RWPE2 (cell line): ENCODE data around the gene SARNP.

Experiments used
- ATAC-seq: fragments of 200-7000 bp; cut with Tn5 transposase; 3 replicates; pipeline ENCODE4 v1.9.1; 2021; ENCODE audit warnings: low read depth
- DNase-seq: peaks from one replicate; pipeline ENCODE4 v3.0.0-alpha.2; 2020; ENCODE audit warnings: low spot score
- H3K27ac ChIP-seq: fragments of 450-650 bp; 2 replicates; pipeline ENCODE4 v1.5.1; 2017; ENCODE audit warnings: mild to moderate bottlenecking; ENCODE audit not compliant: poor library complexity, severe bottlenecking
- H3K27me3 ChIP-seq: fragments of 250-450 bp; sonication (Bioruptor Pico); 2 replicates; pipeline ENCODE4 v1.5.1; 2021; ENCODE audit warnings: mild to moderate bottlenecking, moderate library complexity; ENCODE audit not compliant: insufficient read depth, poor library complexity, severe bottlenecking
- H3K36me3 ChIP-seq: fragments of 250-450 bp; sonication (Bioruptor Pico); 2 replicates; pipeline ENCODE4 v1.5.1; 2020; ENCODE audit warnings: low read depth, mild to moderate bottlenecking, moderate library complexity
- H3K4me1 ChIP-seq: fragments of 250-450 bp; sonication (Bioruptor Pico); 2 replicates; pipeline ENCODE4 v1.5.1; 2021; ENCODE audit warnings: mild to moderate bottlenecking, moderate library complexity; ENCODE audit not compliant: insufficient read depth, poor library complexity, severe bottlenecking
- H3K4me3 ChIP-seq: fragments of 250-450 bp; sonication (Bioruptor Pico); 2 replicates; pipeline ENCODE4 v1.5.1; 2021; ENCODE audit warnings: mild to moderate bottlenecking, moderate library complexity; ENCODE audit not compliant: severe bottlenecking
- H3K9me3 ChIP-seq: fragments of 250-450 bp; sonication (Bioruptor Pico); 2 replicates; pipeline ENCODE4 v1.5.1; 2021; ENCODE audit warnings: mild to moderate bottlenecking, moderate library complexity; ENCODE audit not compliant: severe bottlenecking
- TF ChIP-seq, protein P1 (sequence below): fragments of 450-650 bp; IDR thresholded peaks from one replicate; pipeline ENCODE4 v1.5.1; 2017; ENCODE audit warnings: mild to moderate bottlenecking, moderate library complexity; ENCODE audit not compliant: poor library complexity, severe bottlenecking

Gene SARNP

GRCh38 chr12:55723516-55724225 is 93.9 kb downstream of the SARNP start:
- Histone ChIP-seq H3K9me3 (no peaks in the 10 kb centered on the region), H3K4me3 (no peak overlapping the region), H3K36me3 (peaks cover 39% of the 10 kb centered on the region), H3K27me3 (no peaks in the 10 kb centered on the region), H3K4me1 (peaks cover 10% of the 10 kb centered on the region), H3K27ac (no peak overlapping the region)
- ATAC-seq (no peak), DNase-seq (no peak)
- TF ChIP-seq, protein P1, sequence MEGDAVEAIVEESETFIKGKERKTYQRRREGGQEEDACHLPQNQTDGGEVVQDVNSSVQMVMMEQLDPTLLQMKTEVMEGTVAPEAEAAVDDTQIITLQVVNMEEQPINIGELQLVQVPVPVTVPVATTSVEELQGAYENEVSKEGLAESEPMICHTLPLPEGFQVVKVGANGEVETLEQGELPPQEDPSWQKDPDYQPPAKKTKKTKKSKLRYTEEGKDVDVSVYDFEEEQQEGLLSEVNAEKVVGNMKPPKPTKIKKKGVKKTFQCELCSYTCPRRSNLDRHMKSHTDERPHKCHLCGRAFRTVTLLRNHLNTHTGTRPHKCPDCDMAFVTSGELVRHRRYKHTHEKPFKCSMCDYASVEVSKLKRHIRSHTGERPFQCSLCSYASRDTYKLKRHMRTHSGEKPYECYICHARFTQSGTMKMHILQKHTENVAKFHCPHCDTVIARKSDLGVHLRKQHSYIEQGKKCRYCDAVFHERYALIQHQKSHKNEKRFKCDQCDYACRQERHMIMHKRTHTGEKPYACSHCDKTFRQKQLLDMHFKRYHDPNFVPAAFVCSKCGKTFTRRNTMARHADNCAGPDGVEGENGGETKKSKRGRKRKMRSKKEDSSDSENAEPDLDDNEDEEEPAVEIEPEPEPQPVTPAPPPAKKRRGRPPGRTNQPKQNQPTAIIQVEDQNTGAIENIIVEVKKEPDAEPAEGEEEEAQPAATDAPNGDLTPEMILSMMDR: no peak

- Histone ChIP-seq H3K27me3 (no peaks in the 10 kb centered on the region), H3K36me3 (peaks cover 39% of the 10 kb centered on the region), H3K4me1 (peaks cover 12% of the 10 kb centered on the region), H3K27ac (no peak overlapping the region), H3K4me3 (no peak overlapping the region), H3K9me3 (no peaks in the 10 kb centered on the region)
- no peak for ATAC-seq
- no peak for DNase-seq
- TF ChIP-seq, protein P1: no peak
Measured at GRCh38 chr12:55722948-55723347, 94.6 kb downstream of the SARNP start.

DNA sequence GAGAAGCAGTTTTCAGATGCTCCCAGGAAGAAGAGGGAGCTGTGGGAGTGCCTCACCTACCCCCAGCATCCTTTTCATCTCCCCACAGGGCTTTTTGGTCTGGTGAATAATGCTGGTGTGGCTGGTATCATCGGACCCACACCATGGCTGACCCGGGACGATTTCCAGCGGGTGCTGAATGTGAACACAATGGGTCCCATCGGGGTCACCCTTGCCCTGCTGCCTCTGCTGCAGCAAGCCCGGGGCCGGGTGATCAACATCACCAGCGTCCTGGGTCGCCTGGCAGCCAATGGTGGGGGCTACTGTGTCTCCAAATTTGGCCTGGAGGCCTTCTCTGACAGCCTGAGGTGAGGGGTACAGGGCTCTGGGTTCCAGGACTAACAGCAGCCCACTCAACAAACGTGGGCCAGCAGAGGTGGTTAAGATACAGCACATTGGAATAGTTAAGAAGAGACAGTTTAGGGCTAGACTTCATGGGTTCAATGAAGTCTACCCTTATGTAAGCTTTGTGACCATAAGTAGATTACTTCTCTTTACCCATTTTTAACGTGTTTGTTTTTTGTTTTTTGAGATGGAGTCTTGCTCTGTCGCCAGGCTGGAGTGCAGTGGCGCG is 95.8 kb downstream of the SARNP start:
- TF ChIP-seq, protein P1: no peak
- Histone ChIP-seq H3K4me1 (peaks cover 14% of the 10 kb centered on the region), H3K9me3 (no peaks in the 10 kb centered on the region), H3K36me3 (peaks cover 31% of the 10 kb centered on the region), H3K27me3 (no peaks in the 10 kb centered on the region), H3K4me3 (no peak overlapping the region), H3K27ac (peak overlapping the region; percentile 25)
- no peak for DNase-seq
- no peak for ATAC-seq

GRCh38 chr12:55720894-55721444 is 96.6 kb downstream of the SARNP start:
- H3K36me3 ChIP-seq: peaks cover 24% of the 10 kb centered on the region
- peaks cover 12% of the 10 kb centered on the region for H3K4me1 ChIP-seq
- TF ChIP-seq, protein P1: peak; percentile 81
- DNase-seq: peak; percentile 88
- H3K27me3 ChIP-seq: no peaks in the 10 kb centered on the region
- peak; percentile 76 for ATAC-seq
- no peak overlapping the region for H3K4me3 ChIP-seq
- H3K9me3 ChIP-seq: no peaks in the 10 kb centered on the region
- peak overlapping the region; percentile 25 for H3K27ac ChIP-seq
